Suprapubic skin (tissue), 4 donors: ENCODE data around the gene NAA15.

ENCODE experiments used
- POLR2A ChIP-seq, 2 donors: fragments of 450-650 bp; IDR thresholded peaks; one replicate each; pipeline ENCODE4 v1.6.1; 2017; ENCODE audit warnings: antibody characterized with exemption in 2 of 2, mild to moderate bottlenecking in 2 of 2, moderate library complexity in 2 of 2
- POLR2AphosphoS5 ChIP-seq, 3 donors: sonication (generic); formaldehyde crosslinking; IDR thresholded peaks; one replicate each; pipeline ENCODE4 v1.6.1; 2017; ENCODE audit warnings: antibody characterized with exemption in 3 of 3
- TF ChIP-seq, protein P1 (sequence below), 2 donors: fragments of 200-600 bp in 1 of 2; fragments of 450-650 bp in 1 of 2; sonication (generic) in 1 of 2; IDR thresholded peaks; one replicate each; pipeline ENCODE4 v1.5.1; 2016 to 2019; ENCODE audit warnings: antibody characterized with exemption in 2 of 2, mild to moderate bottlenecking in 1 of 2, moderate library complexity in 1 of 2

DNA sequence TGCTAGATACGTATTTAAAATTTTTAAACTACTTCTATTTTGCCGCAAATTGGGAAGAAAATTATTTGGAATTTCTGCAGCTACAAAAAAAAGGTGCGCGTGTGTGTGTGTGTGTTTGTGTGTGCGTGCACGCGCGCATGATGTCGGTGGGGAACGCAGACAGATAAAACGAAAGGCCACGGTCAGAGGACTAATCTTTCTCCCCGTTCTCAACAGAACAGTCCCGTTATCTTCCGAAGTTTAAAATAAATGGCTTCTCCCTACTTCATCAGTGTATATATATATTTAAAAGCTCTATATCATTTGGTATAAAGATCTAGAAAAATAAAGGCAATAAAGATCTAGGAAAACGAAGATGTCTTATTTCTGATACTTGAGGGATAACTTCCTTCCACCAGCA lies 22.8 kb upstream of the NAA15 start:
- TF ChIP-seq, protein P1, sequence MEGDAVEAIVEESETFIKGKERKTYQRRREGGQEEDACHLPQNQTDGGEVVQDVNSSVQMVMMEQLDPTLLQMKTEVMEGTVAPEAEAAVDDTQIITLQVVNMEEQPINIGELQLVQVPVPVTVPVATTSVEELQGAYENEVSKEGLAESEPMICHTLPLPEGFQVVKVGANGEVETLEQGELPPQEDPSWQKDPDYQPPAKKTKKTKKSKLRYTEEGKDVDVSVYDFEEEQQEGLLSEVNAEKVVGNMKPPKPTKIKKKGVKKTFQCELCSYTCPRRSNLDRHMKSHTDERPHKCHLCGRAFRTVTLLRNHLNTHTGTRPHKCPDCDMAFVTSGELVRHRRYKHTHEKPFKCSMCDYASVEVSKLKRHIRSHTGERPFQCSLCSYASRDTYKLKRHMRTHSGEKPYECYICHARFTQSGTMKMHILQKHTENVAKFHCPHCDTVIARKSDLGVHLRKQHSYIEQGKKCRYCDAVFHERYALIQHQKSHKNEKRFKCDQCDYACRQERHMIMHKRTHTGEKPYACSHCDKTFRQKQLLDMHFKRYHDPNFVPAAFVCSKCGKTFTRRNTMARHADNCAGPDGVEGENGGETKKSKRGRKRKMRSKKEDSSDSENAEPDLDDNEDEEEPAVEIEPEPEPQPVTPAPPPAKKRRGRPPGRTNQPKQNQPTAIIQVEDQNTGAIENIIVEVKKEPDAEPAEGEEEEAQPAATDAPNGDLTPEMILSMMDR (IDR thresholded peaks at IDR 0.05) = no peak
- TF ChIP-seq POLR2AphosphoS5 (IDR thresholded peaks at IDR 0.05) = no peak
- no peak for TF ChIP-seq POLR2A (IDR thresholded peaks at IDR 0.05)
